Neural progenitor cell (in vitro differentiated cells): ENCODE results near the gene FCF1. TPM values are rescaled to one million over a fixed set of nuclear protein-coding genes. Genes with fewer than 3 reads are reported as not detected.

ENCODE experiments used
- small RNA-seq: library from RNA; depleted of rRNA; stranded (forward); fragments of <200 nt; gene quantifications from one replicate; pipeline ENCODE3, GENCODE V24; 2015
- total RNA-seq: library from RNA; depleted of rRNA; stranded (reverse); fragments of >200 nt; gene quantifications from 2 replicates; pipeline ENCODE4 v1.2.3, GENCODE V29; 2015; ENCODE audit warnings: low replicate concordance

Gene FCF1
- total RNA-seq, 1 donor from 2014 or later, result 96.1 TPM

Small RNAs within 50 kb of the gene (small RNA-seq; reads per million reads assigned to genes)
- not detected for gene RF00409

Other genes starting within 250 kb of the FCF1 start
- gene NPC2, start 219.8 kb upstream of the FCF1 start, total RNA-seq, result 371 and 405 TPM in 2 replicates
- gene ISCA2, start 219.4 kb upstream of the FCF1 start, total RNA-seq, result 45.5 and 47.0 TPM in 2 replicates
- 0.43 and 0.84 TPM in 2 replicates for gene LTBP2, start 100.9 kb upstream of the FCF1 start, total RNA-seq
- gene AREL1, start 64 bp upstream of the FCF1 start, total RNA-seq, result 25.2 and 27.7 TPM in 2 replicates
- gene YLPM1, start 50.2 kb downstream of the FCF1 start, total RNA-seq, result 35.7 and 55.9 TPM in 2 replicates
- gene PROX2, start 163.0 kb downstream of the FCF1 start, total RNA-seq, result not detected in 2 replicates
- 52.2 and 60.7 TPM in 2 replicates for gene DLST, start 168.8 kb downstream of the FCF1 start, total RNA-seq
- 6.4 and 15.1 TPM in 2 replicates for gene RPS6KL1, start 210.1 kb downstream of the FCF1 start, total RNA-seq
- gene PGF, start 242.5 kb downstream of the FCF1 start, total RNA-seq, result 1.0 and 2.1 TPM in 2 replicates